OCI-LY7 (cell line): ENCODE results near the gene LRRC26. TPM values are rescaled to one million over a fixed set of nuclear protein-coding genes. Genes with fewer than 3 reads are reported as not detected.

Experiments used
- BruUV-seq: library from RNA; stranded (reverse); fragments of 400-500 nt; replicated peaks from 2 replicates; lab custom pipeline; 2021; lab: Mats Ljungman, UMichigan
- CTCF ChIA-PET: fragments of 300-600 bp; sonication (Branson Sonifier 250); formaldehyde crosslinking; loops from one replicate; lab custom pipeline; 2022; ENCODE audit warnings: antibody characterized with exemption; ENCODE audit not compliant: unreplicated experiment; lab: Charles Lee
- POLR2A ChIA-PET: fragments of 300-600 bp; sonication (Branson Sonifier 250); formaldehyde crosslinking; loops from one replicate; lab custom pipeline; 2022; ENCODE audit warnings: antibody characterized with exemption; lab: Charles Lee
- DNase-seq: peaks from one replicate; pipeline ENCODE4 v3.0.0-alpha.2; 2015; ENCODE audit warnings: low spot score
- H2AFZ ChIP-seq: fragments of 200-600 bp; sonication (generic), shearing (Covaris generic); 2 replicates; pipeline ENCODE4 v1.6.1; 2014; ENCODE audit warnings: mild to moderate bottlenecking, antibody characterized with exemption, low read length, moderate library complexity
- H3K27ac ChIP-seq: fragments of 200-600 bp; sonication (generic); 2 replicates; pipeline ENCODE4 v1.5.1; 2014; ENCODE audit warnings: mixed run types, low read depth, mild to moderate bottlenecking, moderate library complexity, low read length, inconsistent platforms; ENCODE audit not compliant: poor library complexity, severe bottlenecking
- H3K36me3 ChIP-seq: fragments of 200-600 bp; sonication (generic); 2 replicates; pipeline ENCODE4 v1.6.1; 2014; ENCODE audit warnings: mild to moderate bottlenecking, antibody characterized with exemption, low read length, moderate library complexity, mixed read lengths; ENCODE audit not compliant: insufficient read depth
- H3K4me1 ChIP-seq: fragments of 200-600 bp; sonication (generic); 2 replicates; pipeline ENCODE4 v1.5.1; 2014; ENCODE audit warnings: mild to moderate bottlenecking, low read length; ENCODE audit not compliant: insufficient read depth, poor library complexity, severe bottlenecking
- H3K4me2 ChIP-seq: fragments of 200-600 bp; sonication (generic); 2 replicates; pipeline ENCODE4 v1.6.1; 2014; ENCODE audit warnings: mild to moderate bottlenecking, low read length
- H3K4me3 ChIP-seq: fragments of 200-600 bp; sonication (generic); 2 replicates; pipeline ENCODE4 v1.5.1; 2014; ENCODE audit warnings: mild to moderate bottlenecking, low read depth, low read length; ENCODE audit not compliant: poor library complexity, severe bottlenecking
- H3K79me2 ChIP-seq: fragments of 200-600 bp; sonication (generic); 2 replicates; pipeline ENCODE4 v1.6.1; 2016; ENCODE audit warnings: low read depth, mild to moderate bottlenecking, low read length, moderate library complexity, mixed read lengths; ENCODE audit not compliant: insufficient read depth
- H3K9me2 ChIP-seq: fragments of 200-600 bp; sonication (generic); 2 replicates; pipeline ENCODE4 v1.6.1; 2016; ENCODE audit warnings: mild to moderate bottlenecking, low read length, mixed read lengths; ENCODE audit not compliant: insufficient read depth
- H3K9me3 ChIP-seq: fragments of 200-600 bp; sonication (generic); 2 replicates; pipeline ENCODE4 v1.6.1; 2014; ENCODE audit warnings: mild to moderate bottlenecking, mixed run types, low read length, mixed read lengths
- H4K20me1 ChIP-seq: fragments of 200-600 bp; sonication (generic); 2 replicates; pipeline ENCODE4 v1.6.1; 2014; ENCODE audit warnings: mild to moderate bottlenecking, antibody characterized with exemption, low read length, moderate library complexity, mixed read lengths; ENCODE audit not compliant: insufficient read depth
- EZH2phosphoT487 ChIP-seq: fragments of 200-600 bp; sonication (generic); IDR thresholded peaks from 2 replicates; pipeline ENCODE4 v1.6.1; 2018; ENCODE audit warnings: low read depth, borderline replicate concordance, mild to moderate bottlenecking, mixed run types, antibody characterized with exemption, low read length, moderate library complexity, mixed read lengths
- intact Hi-C: fragments of 100-400 bp; cut with micrococcal nuclease; formaldehyde crosslinking; loops from one replicate; pipeline ENCODE4 v1.10.0; 2022; ENCODE audit not compliant: unreplicated experiment
- total RNA-seq, 2 experiments: library from RNA; depleted of rRNA in 1 of 2; stranded (reverse); fragments of >200 nt in 1 of 2; shearing (Covaris generic) in 1 of 2; gene quantifications; 2 replicates each; pipeline ENCODE4 v1.2.3, GENCODE V29; 2014 to 2022
- TF ChIP-seq, protein P1 (sequence below): fragments of 200-600 bp; sonication (generic); conservative IDR thresholded peaks from 2 replicates; pipeline ENCODE4 v1.5.1; 2014; ENCODE audit warnings: mild to moderate bottlenecking, antibody characterized with exemption, low read length, moderate library complexity, mixed read lengths

Gene LRRC26
- total RNA-seq, 2 experiments from 2014 or later: not detected

DNA sequence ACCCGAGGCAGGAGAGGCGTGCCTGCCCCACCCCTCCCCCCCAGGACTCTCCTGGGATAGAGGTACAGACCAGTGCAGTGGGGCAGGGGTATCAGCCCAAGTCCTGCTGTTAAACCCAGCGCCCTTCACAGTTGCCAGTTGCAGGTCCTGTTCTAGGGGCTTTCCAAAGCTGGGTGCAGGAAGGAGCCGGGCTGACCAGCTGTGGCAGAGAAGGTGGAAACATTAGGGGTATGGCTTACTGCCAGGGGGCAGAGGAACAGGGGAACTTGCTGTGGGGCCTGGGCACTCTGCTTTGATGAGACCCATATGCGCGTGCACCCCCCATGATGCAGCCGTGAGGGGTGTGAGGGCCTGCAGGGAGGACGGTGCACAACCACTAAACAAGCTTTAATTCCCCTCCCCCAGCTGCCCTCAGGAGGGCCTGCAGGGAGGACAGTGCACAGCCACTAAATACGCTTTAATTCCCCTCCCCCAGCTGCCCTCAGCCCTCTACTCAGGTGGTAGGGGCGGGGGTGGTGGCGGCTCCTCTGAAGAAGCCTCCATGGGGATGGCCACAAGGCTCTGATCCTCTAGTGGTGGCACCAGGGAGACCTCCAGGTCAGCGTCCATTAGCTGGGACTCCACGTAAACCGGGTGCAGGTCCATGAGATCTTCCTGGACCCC, 766 bp upstream of the LRRC26 start:
- Histone ChIP-seq H4K20me1 (no peaks in the 10 kb centered on the region), H3K4me2 (no peak overlapping the region), H2AFZ (no peak overlapping the region), H3K36me3 (no peaks in the 10 kb centered on the region), H3K9me3 (no peaks in the 10 kb centered on the region), H3K79me2 (no peaks in the 10 kb centered on the region), H3K27ac (no peak overlapping the region), H3K9me2 (no peaks in the 10 kb centered on the region), H3K4me1 (peaks cover 4% of the 10 kb centered on the region), H3K4me3 (no peak overlapping the region)
- TF ChIP-seq, protein P1, sequence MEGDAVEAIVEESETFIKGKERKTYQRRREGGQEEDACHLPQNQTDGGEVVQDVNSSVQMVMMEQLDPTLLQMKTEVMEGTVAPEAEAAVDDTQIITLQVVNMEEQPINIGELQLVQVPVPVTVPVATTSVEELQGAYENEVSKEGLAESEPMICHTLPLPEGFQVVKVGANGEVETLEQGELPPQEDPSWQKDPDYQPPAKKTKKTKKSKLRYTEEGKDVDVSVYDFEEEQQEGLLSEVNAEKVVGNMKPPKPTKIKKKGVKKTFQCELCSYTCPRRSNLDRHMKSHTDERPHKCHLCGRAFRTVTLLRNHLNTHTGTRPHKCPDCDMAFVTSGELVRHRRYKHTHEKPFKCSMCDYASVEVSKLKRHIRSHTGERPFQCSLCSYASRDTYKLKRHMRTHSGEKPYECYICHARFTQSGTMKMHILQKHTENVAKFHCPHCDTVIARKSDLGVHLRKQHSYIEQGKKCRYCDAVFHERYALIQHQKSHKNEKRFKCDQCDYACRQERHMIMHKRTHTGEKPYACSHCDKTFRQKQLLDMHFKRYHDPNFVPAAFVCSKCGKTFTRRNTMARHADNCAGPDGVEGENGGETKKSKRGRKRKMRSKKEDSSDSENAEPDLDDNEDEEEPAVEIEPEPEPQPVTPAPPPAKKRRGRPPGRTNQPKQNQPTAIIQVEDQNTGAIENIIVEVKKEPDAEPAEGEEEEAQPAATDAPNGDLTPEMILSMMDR: no peak
- TF ChIP-seq EZH2phosphoT487: no peak
- BruUV-seq: no TSS peak
- ChIA-PET POLR2A (no interaction called here), CTCF (no interaction called here)
- intact Hi-C loops: no loop called here
- no peak for DNase-seq

GRCh38 chr9:137168904-137169856, 671 bp downstream of the LRRC26 start:
- no peak overlapping the region for H2AFZ ChIP-seq
- no peaks in the 10 kb centered on the region for H4K20me1 ChIP-seq
- no peaks in the 10 kb centered on the region for H3K9me2 ChIP-seq
- H3K9me3 ChIP-seq: no peaks in the 10 kb centered on the region
- H3K4me1 ChIP-seq: peaks cover 4% of the 10 kb centered on the region
- BruUV-seq: no TSS peak
- ChIA-PET CTCF (no interaction called here), POLR2A (no interaction called here)
- H3K4me2 ChIP-seq: peak overlapping the region; percentile 50
- no peak overlapping the region for H3K27ac ChIP-seq
- no peaks in the 10 kb centered on the region for H3K79me2 ChIP-seq
- TF ChIP-seq EZH2phosphoT487: peak; percentile 6
- TF ChIP-seq, protein P1: no peak
- DNase-seq: no peak
- H3K36me3 ChIP-seq: no peaks in the 10 kb centered on the region
- intact Hi-C loops: no loop called here
- peak overlapping the region; percentile 26 for H3K4me3 ChIP-seq
